Activated T-helper 9 cell treated with anti-CD3 and anti-CD28 coated beads, Interleukin-2, amount 50 U/mL, for 16 hours (primary cell): ENCODE data around the gene CAMSAP1.
"Not testable (repeated sequence)": the region's sequence is repeated elsewhere in the genome, so short reads cannot be mapped to it uniquely, and the experiment has no call there.

Experiments used
- DNase-seq: peaks from one replicate; pipeline ENCODE4 v3.0.0-alpha.2; 2020; ENCODE audit warnings: low read depth

The CAMSAP1 gene

DNA sequence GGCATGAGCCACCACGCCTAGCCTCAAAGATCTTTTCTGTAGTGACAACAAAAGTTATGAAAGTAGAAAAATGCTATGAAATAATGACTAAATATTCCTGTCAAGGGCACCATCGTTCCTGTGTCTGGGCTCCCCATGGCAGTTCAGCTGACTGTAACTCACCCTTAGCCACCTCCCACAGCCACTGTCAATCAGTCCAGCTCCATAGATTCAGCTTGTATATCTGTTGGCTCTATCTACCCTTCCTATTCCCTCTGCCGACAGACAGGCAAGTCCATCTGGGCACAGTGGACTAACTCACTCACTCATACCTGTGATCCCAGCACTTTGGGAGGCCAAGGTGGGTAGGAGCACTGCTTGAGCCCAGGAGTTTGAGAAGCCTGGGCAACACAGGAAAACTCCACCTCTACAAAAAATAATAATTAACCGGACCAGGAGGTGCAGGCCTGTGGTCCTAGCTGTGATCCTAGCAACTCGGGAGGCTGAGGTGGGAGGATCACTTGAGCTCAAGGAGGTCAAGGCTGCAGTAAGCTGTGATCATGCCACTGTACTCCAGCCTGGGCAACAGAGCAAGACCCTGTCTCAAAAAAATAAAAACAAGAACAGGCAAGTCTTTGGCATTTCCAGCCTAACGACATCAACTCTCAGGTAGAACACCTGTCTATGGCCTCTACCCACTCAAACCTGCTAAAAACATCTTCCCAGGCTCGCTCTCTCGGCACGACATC is 6.2 kb downstream of the CAMSAP1 start:
- no peak for DNase-seq

DNA sequence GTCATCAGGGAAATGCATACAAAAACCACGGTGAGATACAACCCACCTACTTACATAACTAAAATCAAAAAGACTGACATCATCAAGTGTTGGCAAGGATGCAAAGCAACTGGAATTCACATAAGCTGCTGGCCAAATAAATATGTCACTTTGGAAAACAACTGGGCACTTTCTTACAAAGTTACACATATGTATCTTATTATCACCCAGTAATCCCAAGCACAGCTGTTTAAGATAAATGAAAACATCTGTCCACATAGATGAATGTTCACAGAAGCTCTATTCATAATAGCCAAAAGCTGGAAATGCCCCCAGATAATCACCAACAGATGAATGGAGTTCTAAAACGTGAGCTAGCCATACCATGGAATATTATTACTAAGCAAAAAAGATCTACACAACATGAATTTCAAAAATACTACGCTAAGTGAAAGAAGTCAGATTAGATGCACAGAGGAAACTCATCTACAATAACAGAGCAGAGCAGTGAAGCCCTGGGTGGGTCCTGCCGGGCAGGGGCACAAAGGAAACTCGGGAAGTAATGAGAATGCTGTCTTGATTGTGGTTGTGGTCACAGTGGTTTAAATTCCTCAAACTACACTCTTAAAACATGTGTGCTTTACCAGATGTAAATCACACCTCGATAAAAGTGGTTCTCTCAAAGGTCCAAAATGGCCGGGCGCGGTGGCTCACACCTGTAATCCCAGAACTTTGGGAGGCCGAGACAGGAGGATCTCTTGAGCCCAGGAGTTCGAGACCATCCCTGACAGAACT is 8.5 kb downstream of the CAMSAP1 start:
- DNase-seq = no peak

GRCh38 chr9:135896626-135897025 is 10.7 kb downstream of the CAMSAP1 start:
- no peak for DNase-seq

- no peak for DNase-seq
Measured at GRCh38 chr9:135896205-135896604, 11.1 kb downstream of the CAMSAP1 start.

GRCh38 chr9:135895202-135895848 is 12.0 kb downstream of the CAMSAP1 start:
- no peak for DNase-seq

GRCh38 chr9:135893104-135893503 is 14.2 kb downstream of the CAMSAP1 start:
- no peak for DNase-seq

GRCh38 chr9:135892327-135892726 is 15.0 kb downstream of the CAMSAP1 start:
- not testable (repeated sequence) for DNase-seq

- no peak for DNase-seq
Measured at GRCh38 chr9:135891027-135891631, 16.2 kb downstream of the CAMSAP1 start.

- DNase-seq = no peak
Measured at GRCh38 chr9:135890190-135891026, 16.9 kb downstream of the CAMSAP1 start.

DNA sequence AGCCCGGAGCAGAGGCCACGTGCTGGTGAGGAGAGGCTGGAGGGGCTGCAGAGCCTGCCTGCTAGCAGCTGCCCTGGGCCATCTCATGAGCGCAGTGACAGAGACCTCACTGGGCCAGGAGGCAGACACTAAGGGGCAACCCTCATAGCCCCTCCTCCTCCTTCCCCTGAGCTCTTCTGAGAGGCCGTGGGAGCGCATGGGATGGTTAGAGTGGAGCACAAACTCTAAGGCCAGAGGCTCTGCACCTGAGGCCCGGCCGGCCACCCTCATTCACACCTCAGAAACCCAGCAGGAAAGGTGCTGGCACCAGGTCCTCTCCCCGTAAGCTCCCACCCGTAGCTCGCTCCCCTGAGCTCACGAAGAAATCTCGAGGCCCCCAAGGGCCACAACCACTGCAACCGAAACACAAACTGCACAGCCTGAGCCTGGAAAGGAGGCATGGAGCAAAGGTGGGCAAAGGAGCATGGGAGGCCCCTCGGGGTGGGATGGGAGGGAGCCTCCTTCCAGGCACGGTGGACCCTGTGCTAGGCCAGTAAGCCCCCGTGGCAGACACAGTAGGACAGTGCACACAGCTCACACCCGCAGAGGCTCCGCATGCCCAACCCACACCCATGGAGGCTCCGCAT is 17.7 kb downstream of the CAMSAP1 start:
- DNase-seq = no peak

DNA sequence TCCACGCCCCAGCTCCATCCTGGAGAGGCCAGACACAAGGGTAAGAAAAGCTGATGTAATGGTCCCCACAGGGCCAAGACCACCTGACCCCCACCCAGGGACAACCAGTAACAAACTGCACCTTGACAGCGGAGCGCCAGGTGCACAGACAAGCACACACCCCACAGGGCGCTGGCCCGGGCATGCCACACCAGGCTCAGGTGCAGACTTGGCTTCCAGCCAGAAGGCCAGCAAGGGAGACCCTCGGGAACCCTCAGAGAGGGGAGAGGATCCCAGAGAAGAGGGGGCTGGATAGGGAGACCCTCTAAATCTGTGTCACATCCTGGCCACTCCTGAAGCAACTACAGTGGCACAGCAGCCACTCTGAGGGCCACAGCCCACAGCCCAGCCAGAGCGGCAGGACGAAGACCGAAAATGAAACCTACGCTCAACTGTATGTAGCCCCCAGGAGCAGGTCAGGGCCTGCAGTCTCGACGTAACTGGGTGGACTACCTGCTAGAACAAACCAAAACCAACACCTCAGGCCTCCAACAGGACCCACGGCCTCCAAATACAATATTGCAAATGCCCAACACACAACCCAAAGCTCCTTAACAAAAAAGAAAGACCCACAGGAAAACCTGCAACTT is 18.5 kb downstream of the CAMSAP1 start:
- no peak for DNase-seq

- no peak for DNase-seq
Measured at GRCh38 chr9:135888126-135888765, 19.1 kb downstream of the CAMSAP1 start.

GRCh38 chr9:135887585-135888050 is 19.7 kb downstream of the CAMSAP1 start:
- peak; percentile 23 for DNase-seq

GRCh38 chr9:135887021-135887507 is 20.3 kb downstream of the CAMSAP1 start:
- no peak for DNase-seq

- DNase-seq = no peak
Measured at GRCh38 chr9:135886147-135886981, 21.0 kb downstream of the CAMSAP1 start.

- no peak for DNase-seq
Measured at GRCh38 chr9:135885100-135885853, 22.1 kb downstream of the CAMSAP1 start.

GRCh38 chr9:135884328-135885035 is 22.9 kb downstream of the CAMSAP1 start:
- DNase-seq = no peak
